WTC11 (cell line): Measurements from ENCODE around the gene KRT12. TPM values are rescaled to one million over a fixed set of nuclear protein-coding genes. Genes with fewer than 3 reads are reported as not detected.

Experiments used
- ATAC-seq: fragments of 200-7000 bp; cut with Tn5 transposase; 2 replicates; pipeline ENCODE4 v1.10.0; 2021; ENCODE audit warnings: mild to moderate bottlenecking, moderate library complexity
- CTCF ChIA-PET: fragments of 300-600 bp; sonication (Branson Sonifier 250); formaldehyde crosslinking; loops from one replicate; lab custom pipeline; 2021; ENCODE audit warnings: antibody characterized with exemption; lab: Charles Lee
- POLR2A ChIA-PET: fragments of 350-600 bp; sonication (Branson Sonifier 250); formaldehyde crosslinking; loops from one replicate; lab custom pipeline; 2021; ENCODE audit warnings: antibody characterized with exemption; lab: Charles Lee
- DNase-seq: peaks from one replicate; pipeline ENCODE4 v3.0.0; 2021; ENCODE audit warnings: low spot score
- H3K27ac Mint-ChIP-seq: 2 replicates; pipeline ENCODE4 v1.8.0; 2021; ENCODE audit warnings: mixed read lengths
- H3K27me3 Mint-ChIP-seq: 2 replicates; pipeline ENCODE4 v1.8.0; 2021; ENCODE audit warnings: low read depth, mild to moderate bottlenecking, moderate library complexity, mixed read lengths
- H3K36me3 Mint-ChIP-seq: 2 replicates; pipeline ENCODE4 v1.8.0; 2021; ENCODE audit warnings: mixed read lengths
- H3K4me1 Mint-ChIP-seq: 2 replicates; pipeline ENCODE4 v1.8.0; 2022; ENCODE audit warnings: mixed read lengths
- H3K4me3 Mint-ChIP-seq: 2 replicates; pipeline ENCODE4 v1.8.0; 2021; ENCODE audit warnings: mild to moderate bottlenecking, moderate library complexity, mixed read lengths
- H3K9me3 Mint-ChIP-seq: 2 replicates; pipeline ENCODE4 v1.8.0; 2021; ENCODE audit warnings: mixed read lengths
- ARID4B ChIP-seq: sonication (generic); formaldehyde crosslinking; IDR thresholded peaks from 2 replicates; pipeline ENCODE4 v1.8.0; 2023; ENCODE audit warnings: missing genetic modification reagents, mild to moderate bottlenecking, borderline replicate concordance
- ATF2 ChIP-seq: sonication (generic); formaldehyde crosslinking; IDR thresholded peaks from 2 replicates; pipeline ENCODE4 v1.8.1; 2022; ENCODE audit warnings: low read depth, missing genetic modification reagents, borderline replicate concordance
- ATF3 ChIP-seq: sonication (generic); formaldehyde crosslinking; conservative IDR thresholded peaks from 2 replicates; pipeline ENCODE4 v1.8.1; 2022; ENCODE audit warnings: mild to moderate bottlenecking, missing genetic modification reagents
- ATF6 ChIP-seq: sonication (generic); formaldehyde crosslinking; IDR thresholded peaks from 2 replicates; pipeline ENCODE4 v1.8.1; 2023; ENCODE audit warnings: mild to moderate bottlenecking, missing genetic modification reagents
- CBFB ChIP-seq: sonication (generic); formaldehyde crosslinking; IDR thresholded peaks from 2 replicates; pipeline ENCODE4 v1.8.1; 2022; ENCODE audit warnings: mild to moderate bottlenecking, low read depth, missing genetic modification reagents
- CDX4 ChIP-seq: fragments of 250-450 bp; sonication (Bioruptor Pico); IDR thresholded peaks from 2 replicates; pipeline ENCODE4 v1.9.0; 2021; ENCODE audit warnings: moderate library complexity, mild to moderate bottlenecking, inconsistent platforms, borderline replicate concordance
- CREM ChIP-seq: sonication (generic); formaldehyde crosslinking; IDR thresholded peaks from 2 replicates; pipeline ENCODE4 v1.8.1; 2022; ENCODE audit warnings: mild to moderate bottlenecking, missing genetic modification reagents, moderate library complexity
- FOXK1 ChIP-seq: sonication (generic); formaldehyde crosslinking; IDR thresholded peaks from 2 replicates; pipeline ENCODE4 v1.8.0; 2022; ENCODE audit warnings: mild to moderate bottlenecking, moderate library complexity, missing genetic modification reagents
- FOXP4 ChIP-seq: sonication (generic); formaldehyde crosslinking; IDR thresholded peaks from 2 replicates; pipeline ENCODE4 v1.8.0; 2022; ENCODE audit warnings: mild to moderate bottlenecking, missing genetic modification reagents
- IRF1 ChIP-seq: sonication (generic); formaldehyde crosslinking; IDR thresholded peaks from 2 replicates; pipeline ENCODE4 v1.8.0; 2023; ENCODE audit warnings: missing genetic modification reagents
- JUN ChIP-seq: sonication (generic); formaldehyde crosslinking; IDR thresholded peaks from 2 replicates; pipeline ENCODE4 v1.8.0; 2023; ENCODE audit warnings: mild to moderate bottlenecking, missing genetic modification reagents
- PRRX2 ChIP-seq: fragments of 250-450 bp; sonication (Bioruptor Pico); IDR thresholded peaks from 2 replicates; pipeline ENCODE4 v1.8.0; 2021; ENCODE audit warnings: mild to moderate bottlenecking
- TEAD1 ChIP-seq: sonication (generic); formaldehyde crosslinking; IDR thresholded peaks from 2 replicates; pipeline ENCODE4 v1.8.0; 2022; ENCODE audit warnings: mild to moderate bottlenecking, missing genetic modification reagents
- TP53 ChIP-seq: sonication (generic); formaldehyde crosslinking; IDR thresholded peaks from 2 replicates; pipeline ENCODE4 v1.8.1; 2023; ENCODE audit warnings: mild to moderate bottlenecking, missing genetic modification reagents
- ZNF263 ChIP-seq: sonication (generic); formaldehyde crosslinking; IDR thresholded peaks from 2 replicates; pipeline ENCODE4 v1.8.1; 2022; ENCODE audit warnings: low read depth, mild to moderate bottlenecking, moderate library complexity, missing genetic modification reagents
- total RNA-seq: library from RNA; stranded (reverse); gene quantifications from 3 replicates; pipeline ENCODE4 v1.2.3, GENCODE V29; 2021

KRT12 gene
- total RNA-seq, 1 experiment from 2014 or later, result not detected

GRCh38 chr17:40843242-40843641 lies 23.8 kb downstream of the KRT12 start:
- no peaks in the 10 kb centered on the region for H3K36me3 Mint-ChIP-seq
- CTCF ChIA-PET, result interaction anchor here (1.1 to 1.7 kb wide), 2 partner anchors 24 to 706 kb away, joined by 3 to 7 read pairs; no protein-coding TSS in a partner anchor
- no peaks in the 10 kb centered on the region for H3K9me3 Mint-ChIP-seq
- DNase-seq, result no peak
- no peak for ATAC-seq
- no peaks in the 10 kb centered on the region for H3K4me1 Mint-ChIP-seq
- H3K27me3 Mint-ChIP-seq, result peaks cover 79% of the 10 kb centered on the region
- POLR2A ChIA-PET, result no interaction called here
- H3K27ac Mint-ChIP-seq, result no peak overlapping the region
- no peak overlapping the region for H3K4me3 Mint-ChIP-seq
- TF ChIP-seq ZNF263, result no peak
- TF ChIP-seq CDX4 (CRISPR knock-in tag), result no peak
- no peak for TF ChIP-seq ARID4B (CRISPR knock-in tag)
- no peak for TF ChIP-seq FOXP4
- TF ChIP-seq PRRX2 (CRISPR knock-in tag), result no peak
- TF ChIP-seq JUN (CRISPR knock-in tag), result no peak
- TF ChIP-seq IRF1 (CRISPR knock-in tag), result no peak
- no peak for TF ChIP-seq ATF3
- TF ChIP-seq ATF6 (CRISPR knock-in tag), result no peak
- no peak for TF ChIP-seq TEAD1 (CRISPR knock-in tag)
- TF ChIP-seq TP53, result no peak
- TF ChIP-seq CBFB (CRISPR knock-in tag), result no peak
- TF ChIP-seq ATF2 (CRISPR knock-in tag), result no peak
- no peak for TF ChIP-seq CREM (CRISPR knock-in tag)
- TF ChIP-seq FOXK1 (CRISPR knock-in tag), result no peak
